ENCODE measurements around the gene IFFO2.

- no peak for TF ChIP-seq CTCF (IDR thresholded peaks at IDR 0.05 in 2 of 3, conservative IDR thresholded peaks at IDR 0.05 in 1 of 3; ENCODE audit: control insufficient read depth in 2 of 3, extremely low read depth in 1 of 3, insufficient read depth in 1 of 3, low read depth in 3 of 3, low read length in 3 of 3)
- no peak for TF ChIP-seq PBX3 (IDR thresholded peaks at IDR 0.05; ENCODE audit: insufficient replicate concordance, low read depth, low read length)
- no peak for TF ChIP-seq NFIC (IDR thresholded peaks at IDR 0.05; ENCODE audit: low read depth, low read length)
- no peak for TF ChIP-seq JUNB (IDR thresholded peaks at IDR 0.05)
- TF ChIP-seq, protein P1, sequence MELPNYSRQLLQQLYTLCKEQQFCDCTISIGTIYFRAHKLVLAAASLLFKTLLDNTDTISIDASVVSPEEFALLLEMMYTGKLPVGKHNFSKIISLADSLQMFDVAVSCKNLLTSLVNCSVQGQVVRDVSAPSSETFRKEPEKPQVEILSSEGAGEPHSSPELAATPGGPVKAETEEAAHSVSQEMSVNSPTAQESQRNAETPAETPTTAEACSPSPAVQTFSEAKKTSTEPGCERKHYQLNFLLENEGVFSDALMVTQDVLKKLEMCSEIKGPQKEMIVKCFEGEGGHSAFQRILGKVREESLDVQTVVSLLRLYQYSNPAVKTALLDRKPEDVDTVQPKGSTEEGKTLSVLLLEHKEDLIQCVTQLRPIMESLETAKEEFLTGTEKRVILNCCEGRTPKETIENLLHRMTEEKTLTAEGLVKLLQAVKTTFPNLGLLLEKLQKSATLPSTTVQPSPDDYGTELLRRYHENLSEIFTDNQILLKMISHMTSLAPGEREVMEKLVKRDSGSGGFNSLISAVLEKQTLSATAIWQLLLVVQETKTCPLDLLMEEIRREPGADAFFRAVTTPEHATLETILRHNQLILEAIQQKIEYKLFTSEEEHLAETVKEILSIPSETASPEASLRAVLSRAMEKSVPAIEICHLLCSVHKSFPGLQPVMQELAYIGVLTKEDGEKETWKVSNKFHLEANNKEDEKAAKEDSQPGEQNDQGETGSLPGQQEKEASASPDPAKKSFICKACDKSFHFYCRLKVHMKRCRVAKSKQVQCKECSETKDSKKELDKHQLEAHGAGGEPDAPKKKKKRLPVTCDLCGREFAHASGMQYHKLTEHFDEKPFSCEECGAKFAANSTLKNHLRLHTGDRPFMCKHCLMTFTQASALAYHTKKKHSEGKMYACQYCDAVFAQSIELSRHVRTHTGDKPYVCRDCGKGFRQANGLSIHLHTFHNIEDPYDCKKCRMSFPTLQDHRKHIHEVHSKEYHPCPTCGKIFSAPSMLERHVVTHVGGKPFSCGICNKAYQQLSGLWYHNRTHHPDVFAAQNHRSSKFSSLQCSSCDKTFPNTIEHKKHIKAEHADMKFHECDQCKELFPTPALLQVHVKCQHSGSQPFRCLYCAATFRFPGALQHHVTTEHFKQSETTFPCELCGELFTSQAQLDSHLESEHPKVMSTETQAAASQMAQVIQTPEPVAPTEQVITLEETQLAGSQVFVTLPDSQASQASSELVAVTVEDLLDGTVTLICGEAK (IDR thresholded peaks at IDR 0.05; ENCODE audit: borderline replicate concordance): no peak
- no peak for TF ChIP-seq RAD21 (IDR thresholded peaks at IDR 0.05; ENCODE audit: insufficient read depth, low read depth, low read length)
- no peak for TF ChIP-seq ZBTB11 (CRISPR knock-in tag; IDR thresholded peaks at IDR 0.05)
- TF ChIP-seq MXI1 (IDR thresholded peaks at IDR 0.05; ENCODE audit: low read depth, low read length): no peak
- no peak for TF ChIP-seq KDM1A (IDR thresholded peaks at IDR 0.05; ENCODE audit: borderline replicate concordance)
- no peak for TF ChIP-seq USF1 (IDR thresholded peaks at IDR 0.05; ENCODE audit: borderline replicate concordance, extremely low read length, insufficient read depth, low read depth, low read length)
- no peak for TF ChIP-seq EGR1 (IDR thresholded peaks at IDR 0.05; ENCODE audit: borderline replicate concordance in 1 of 2, low read depth in 2 of 2, low read length in 2 of 2)
- no peak for TF ChIP-seq POLR2AphosphoS5 (IDR thresholded peaks at IDR 0.05; ENCODE audit: low read length)
Observed at GRCh38 chr1:18938707-18939070, 17.8 kb downstream of the IFFO2 start.

Data from GM12878 (cell line).